Tibial nerve (tissue), 4 donors: Measurements from ENCODE around the gene FLG. TPM values are rescaled to one million over a fixed set of nuclear protein-coding genes. Genes with fewer than 3 reads are reported as not detected.

ENCODE experiments used
- DNase-seq, 2 donors: peaks; one replicate each; pipeline ENCODE4 v3.0.0-alpha.2; 2019; ENCODE audit warnings: low spot score in 2 of 2
- H3K27ac ChIP-seq, 4 donors: fragments of 200-600 bp; sonication (generic) in 3 of 4; one replicate each; pipeline ENCODE4 v1.5.1; 2017 to 2019; ENCODE audit warnings: mild to moderate bottlenecking in 1 of 4
- H3K27me3 ChIP-seq, 2 donors: fragments of 200-600 bp; sonication (generic) in 1 of 2; one replicate each; pipeline versions ENCODE4 v1.5.1 to v1.6.0; 2017 to 2019
- H3K36me3 ChIP-seq, 3 donors: fragments of 200-600 bp; sonication (generic); one replicate each; pipeline ENCODE4 v1.5.1; 2018 to 2019
- H3K4me1 ChIP-seq, 4 donors: fragments of 200-600 bp; sonication (generic) in 3 of 4; one replicate each; pipeline ENCODE4 v1.5.1; 2017 to 2019
- H3K4me3 ChIP-seq, 4 donors: fragments of 200-600 bp; sonication (generic) in 3 of 4; one replicate each; pipeline ENCODE4 v1.5.1; 2017 to 2019; ENCODE audit warnings: mild to moderate bottlenecking in 1 of 4, moderate library complexity in 1 of 4
- H3K9me3 ChIP-seq, 4 donors: fragments of 200-600 bp; sonication (generic) in 3 of 4; one replicate each; pipeline ENCODE4 v1.5.1; 2017 to 2019
- EP300 ChIP-seq, 2 donors: sonication (generic); formaldehyde crosslinking; IDR thresholded peaks; one replicate each; pipeline ENCODE4 v1.6.1; 2017; ENCODE audit warnings: antibody characterized with exemption in 2 of 2, mild to moderate bottlenecking in 1 of 2
- POLR2A ChIP-seq, 2 donors: fragments of 450-650 bp; IDR thresholded peaks; one replicate each; pipeline ENCODE4 v1.6.1; 2017; ENCODE audit warnings: antibody characterized with exemption in 2 of 2, mild to moderate bottlenecking in 2 of 2, moderate library complexity in 2 of 2
- WGBS, 2 donors: methylation state at CpG; one replicate each; pipeline ENCODE4 v1.1.5; 2018; 5-methylcytosine and 5-hydroxymethylcytosine counted together
- total RNA-seq, 4 donors: library from RNA; depleted of rRNA; stranded (reverse); fragments of >200 nt; gene quantifications; one replicate each; pipeline ENCODE4 v1.1.0, GENCODE V29; 2016
- TF ChIP-seq, protein P1 (sequence below), 5 experiments: fragments of 200-600 bp in 3 of 5; fragments of 450-650 bp in 2 of 5; sonication (generic) in 3 of 5; IDR thresholded peaks; one replicate each; pipeline ENCODE4 v1.5.1; 2016 to 2019; ENCODE audit warnings: antibody characterized with exemption in 5 of 5, mild to moderate bottlenecking in 3 of 5, moderate library complexity in 2 of 5

The FLG gene
- not detected for total RNA-seq

DNA sequence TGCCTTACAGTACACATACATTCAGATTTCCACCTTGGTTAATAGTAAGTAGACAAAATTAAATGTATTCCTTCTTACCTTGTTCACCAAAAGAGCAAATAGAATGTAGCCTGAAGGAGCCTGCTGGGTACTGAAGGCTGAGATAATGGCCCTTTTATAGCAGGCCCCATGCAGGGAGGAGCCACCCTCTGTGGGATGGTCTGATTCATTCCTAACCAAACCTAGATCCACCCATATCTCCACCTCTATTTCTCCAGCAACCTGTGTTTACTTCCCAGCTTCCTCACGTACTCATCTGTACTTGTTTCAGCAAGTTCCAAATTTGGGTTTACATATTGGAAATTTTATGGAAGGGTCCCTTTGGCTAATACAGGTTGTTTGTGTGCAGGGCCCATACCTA, at the start of gene FLG:
FLG (minus strand) TSS at position 129 of the 400 bp plus-strand sequence. CDS start 9,783 bp downstream, outside the sequence.
- DNase-seq: no peak
- no peaks in the 10 kb centered on the region for H3K36me3 ChIP-seq
- TF ChIP-seq POLR2A (IDR thresholded peaks at IDR 0.05) (no peak), EP300 (IDR thresholded peaks at IDR 0.05) (no peak)
- TF ChIP-seq, protein P1, sequence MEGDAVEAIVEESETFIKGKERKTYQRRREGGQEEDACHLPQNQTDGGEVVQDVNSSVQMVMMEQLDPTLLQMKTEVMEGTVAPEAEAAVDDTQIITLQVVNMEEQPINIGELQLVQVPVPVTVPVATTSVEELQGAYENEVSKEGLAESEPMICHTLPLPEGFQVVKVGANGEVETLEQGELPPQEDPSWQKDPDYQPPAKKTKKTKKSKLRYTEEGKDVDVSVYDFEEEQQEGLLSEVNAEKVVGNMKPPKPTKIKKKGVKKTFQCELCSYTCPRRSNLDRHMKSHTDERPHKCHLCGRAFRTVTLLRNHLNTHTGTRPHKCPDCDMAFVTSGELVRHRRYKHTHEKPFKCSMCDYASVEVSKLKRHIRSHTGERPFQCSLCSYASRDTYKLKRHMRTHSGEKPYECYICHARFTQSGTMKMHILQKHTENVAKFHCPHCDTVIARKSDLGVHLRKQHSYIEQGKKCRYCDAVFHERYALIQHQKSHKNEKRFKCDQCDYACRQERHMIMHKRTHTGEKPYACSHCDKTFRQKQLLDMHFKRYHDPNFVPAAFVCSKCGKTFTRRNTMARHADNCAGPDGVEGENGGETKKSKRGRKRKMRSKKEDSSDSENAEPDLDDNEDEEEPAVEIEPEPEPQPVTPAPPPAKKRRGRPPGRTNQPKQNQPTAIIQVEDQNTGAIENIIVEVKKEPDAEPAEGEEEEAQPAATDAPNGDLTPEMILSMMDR (IDR thresholded peaks at IDR 0.05): no peak
- no peak within 1 kb of the TSS for H3K4me3 ChIP-seq
- H3K4me1 ChIP-seq: no peaks in the 10 kb centered on the region
- H3K9me3 ChIP-seq: no peaks in the 10 kb centered on the region
- WGBS, 2 donors: 79% methylated on average over 1 of the region's 1 CpG
- H3K27me3 ChIP-seq: no peaks in the 10 kb centered on the region
- H3K27ac ChIP-seq: no peak within 1 kb of the TSS

- no peaks in the 10 kb centered on the region for H3K36me3 ChIP-seq
- no peak for TF ChIP-seq EP300 (IDR thresholded peaks at IDR 0.05)
- peaks cover 0 to 8% (median 3%) of the 10 kb centered on the region in 4 donors for H3K9me3 ChIP-seq
- H3K4me1 ChIP-seq: no peaks in the 10 kb centered on the region
- H3K27ac ChIP-seq: no peak overlapping the region
- H3K4me3 ChIP-seq: no peak overlapping the region
- WGBS, 2 donors: 66 to 94% methylated on average over 2 to 3 of the region's 3 CpGs
- no peak for DNase-seq
- no peaks in the 10 kb centered on the region for H3K27me3 ChIP-seq
These were observed 49.4 kb upstream of the FLG start for GRCh38 chr1:152374451-152374850.

GRCh38 chr1:152372672-152373071, 47.6 kb upstream of the FLG start:
- TF ChIP-seq, protein P1 (IDR thresholded peaks at IDR 0.05): no peak
- TF ChIP-seq POLR2A (IDR thresholded peaks at IDR 0.05) (no peak), EP300 (IDR thresholded peaks at IDR 0.05) (no peak)
- H3K36me3 ChIP-seq: no peaks in the 10 kb centered on the region
- peaks cover 0 to 23% (median 3%) of the 10 kb centered on the region in 4 donors for H3K9me3 ChIP-seq
- no peaks in the 10 kb centered on the region for H3K4me1 ChIP-seq
- H3K27me3 ChIP-seq: no peaks in the 10 kb centered on the region
- no peak overlapping the region for H3K4me3 ChIP-seq
- no peak for DNase-seq
- no peak overlapping the region for H3K27ac ChIP-seq
- 71 to 74% methylated on average over 1 of the region's 1 CpG for WGBS, 2 donors

DNA sequence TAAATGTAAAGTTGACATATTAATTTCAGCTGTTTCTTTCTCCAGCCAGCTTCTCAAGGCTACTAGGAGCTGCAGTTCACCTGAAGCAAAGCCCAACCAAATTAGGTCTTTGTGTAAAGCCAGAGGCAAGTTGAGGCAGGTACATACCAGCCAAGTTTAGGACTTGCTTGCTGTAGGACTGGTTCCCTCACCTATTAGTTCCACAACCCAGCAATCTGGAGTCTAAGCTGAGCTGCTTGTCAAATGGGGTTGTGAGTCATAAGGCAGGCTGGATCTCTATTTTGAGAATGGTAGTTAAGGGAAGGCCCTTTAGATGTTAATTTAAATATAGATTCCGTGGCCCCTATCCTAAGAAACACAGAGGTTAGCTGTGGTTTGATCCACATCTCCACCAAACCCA, 42.4 kb upstream of the FLG start:
- no peaks in the 10 kb centered on the region for H3K36me3 ChIP-seq
- peaks cover 0 to 26% (median 3%) of the 10 kb centered on the region in 4 donors for H3K9me3 ChIP-seq
- TF ChIP-seq EP300 (IDR thresholded peaks at IDR 0.05) (no peak), POLR2A (IDR thresholded peaks at IDR 0.05) (no peak)
- TF ChIP-seq, protein P1 (IDR thresholded peaks at IDR 0.05): no peak
- H3K27ac ChIP-seq: no peak overlapping the region
- no peak overlapping the region for H3K4me3 ChIP-seq
- H3K4me1 ChIP-seq: no peaks in the 10 kb centered on the region
- DNase-seq: no peak
- no peaks in the 10 kb centered on the region for H3K27me3 ChIP-seq
- WGBS, 2 donors: 32 to 45% methylated on average over 1 of the region's 1 CpG

- 79 to 82% methylated on average over 2 of the region's 2 CpGs for WGBS, 2 donors
- no peak within 1 kb of the TSS for H3K27ac ChIP-seq
These were observed 34.9 kb upstream of the FLG start, which contains the start of gene FLG2 for GRCh38 chr1:152359906-152360305. TSS of gene FLG2 (minus strand) at chr1:152360006. CDS start at chr1:152358884, 1,122 bp downstream.

More at GRCh38 chr1:152359906-152360305, 34.9 kb upstream of the FLG start, which contains the start of gene FLG2:
- Histone ChIP-seq H3K36me3 (no peaks in the 10 kb centered on the region), H3K27me3 (no peaks in the 10 kb centered on the region), H3K4me1 (no peaks in the 10 kb centered on the region), H3K9me3 (no peaks in the 10 kb centered on the region), H3K4me3 (no peak within 1 kb of the TSS)
- DNase-seq: no peak
- TF ChIP-seq, protein P1 (IDR thresholded peaks at IDR 0.05): no peak
- TF ChIP-seq POLR2A (IDR thresholded peaks at IDR 0.05) (no peak), EP300 (IDR thresholded peaks at IDR 0.05) (no peak)
